ENCODE measurements around the gene TBX19.

- TF ChIP-seq CTCF (conservative IDR thresholded peaks at IDR 0.05), result no peak
- no peak for TF ChIP-seq EZH2 (IDR thresholded peaks at IDR 0.05; ENCODE audit: low read depth)
Observed at GRCh38 chr1:168335500-168335899, 54.8 kb downstream of the TBX19 start.
